Retinal pigment epithelial cell (primary cell): ENCODE data around the gene AIG1.

ENCODE experiments used
- DNase-seq: peaks from one replicate; pipeline ENCODE4 v3.0.0-alpha.2; 2010; ENCODE audit warnings: low read depth
- H3K4me3 ChIP-seq: 2 replicates; pipeline ENCODE4 v1.5.1; 2011; ENCODE audit warnings: mild to moderate bottlenecking, low read length, control low read depth, moderate library complexity
- CTCF ChIP-seq: conservative IDR thresholded peaks from 2 replicates; pipeline ENCODE4 v1.5.1; 2011; ENCODE audit warnings: low read depth, low read length, control low read depth, inconsistent platforms

The AIG1 gene

GRCh38 chr6:143149771-143150170, 89.1 kb downstream of the AIG1 start:
- H3K4me3 ChIP-seq, result no peak overlapping the region
- DNase-seq, result no peak
- no peak for TF ChIP-seq CTCF

- no peak for DNase-seq
- no peak overlapping the region for H3K4me3 ChIP-seq
- no peak for TF ChIP-seq CTCF
Observed at GRCh38 chr6:143150281-143150680, 89.6 kb downstream of the AIG1 start.

GRCh38 chr6:143151381-143151780, 90.7 kb downstream of the AIG1 start:
- TF ChIP-seq CTCF, result no peak
- DNase-seq, result no peak
- H3K4me3 ChIP-seq, result no peak overlapping the region

GRCh38 chr6:143155681-143156080, 95.0 kb downstream of the AIG1 start:
- no peak for DNase-seq
- no peak for TF ChIP-seq CTCF
- no peak overlapping the region for H3K4me3 ChIP-seq

GRCh38 chr6:143157131-143157530, 96.4 kb downstream of the AIG1 start:
- no peak for DNase-seq
- TF ChIP-seq CTCF, result no peak
- H3K4me3 ChIP-seq, result no peak overlapping the region

- no peak for TF ChIP-seq CTCF
- H3K4me3 ChIP-seq, result no peak overlapping the region
- no peak for DNase-seq
Observed at GRCh38 chr6:143158113-143158581, 97.5 kb downstream of the AIG1 start.

- no peak for TF ChIP-seq CTCF
- no peak for DNase-seq
- H3K4me3 ChIP-seq, result no peak overlapping the region
Observed at GRCh38 chr6:143159001-143159400, 98.3 kb downstream of the AIG1 start.
